Measurements from ENCODE around the gene CMAS. TPM values are rescaled to one million over a fixed set of nuclear protein-coding genes. Genes with fewer than 3 reads are reported as not detected.
"Not testable (repeated sequence)": the region's sequence is repeated elsewhere in the genome, so short reads cannot be mapped to it uniquely, and the experiment has no call there.

The CMAS gene
- total RNA-seq, 1 experiment from 2014 or later, result 37.7 TPM

- BruUV-seq (replicated peaks), result no TSS peak
- Histone ChIP-seq H3K4me3 (ENCODE audit: low read depth, low read length, poor library complexity, severe bottlenecking) (no peak overlapping the region), H3K27me3 (replicated peaks; ENCODE audit: insufficient read depth, low read depth, low read length, poor library complexity) (peaks cover 3% of the 10 kb centered on the region), H3K9me3 (ENCODE audit: low read depth, low read length, poor library complexity, severe bottlenecking) (no peaks in the 10 kb centered on the region), H3K4me1 (ENCODE audit: insufficient read depth, low read length, poor library complexity, severe bottlenecking) (no peaks in the 10 kb centered on the region), H3K36me3 (ENCODE audit: insufficient read depth, low read length, poor library complexity, severe bottlenecking) (no peaks in the 10 kb centered on the region), H3K27ac (ENCODE audit: low read depth, low read length, poor library complexity, severe bottlenecking) (no peak overlapping the region)
- CTCF ChIA-PET, result no interaction called here
- intact Hi-C loops (cut with micrococcal nuclease; ENCODE audit: unreplicated experiment), result no loop called here
- DNase-seq (ENCODE audit: low spot score), result no peak
- POLR2A ChIA-PET (ENCODE audit: low non-redundant PET), result no interaction called here
- no peak for TF ChIP-seq CTCF (conservative IDR thresholded peaks at IDR 0.05; ENCODE audit: low read depth, low read length)
These were observed 43.6 kb upstream of the CMAS start for GRCh38 chr12:22002430-22002829.

GRCh38 chr12:22007794-22008193 lies 38.2 kb upstream of the CMAS start:
- H3K9me3 ChIP-seq (ENCODE audit: low read depth, low read length, poor library complexity, severe bottlenecking); intact Hi-C loops (cut with micrococcal nuclease; ENCODE audit: unreplicated experiment); CTCF ChIA-PET; BruUV-seq (replicated peaks); DNase-seq (ENCODE audit: low spot score); H3K27ac ChIP-seq (ENCODE audit: low read depth, low read length, poor library complexity, severe bottlenecking); POLR2A ChIA-PET (ENCODE audit: low non-redundant PET); H3K4me3 ChIP-seq (ENCODE audit: low read depth, low read length, poor library complexity, severe bottlenecking); H3K36me3 ChIP-seq (ENCODE audit: insufficient read depth, low read length, poor library complexity, severe bottlenecking); H3K4me1 ChIP-seq (ENCODE audit: insufficient read depth, low read length, poor library complexity, severe bottlenecking); H3K27me3 ChIP-seq (replicated peaks; ENCODE audit: insufficient read depth, low read depth, low read length, poor library complexity): not testable (repeated sequence)

GRCh38 chr12:22008196-22008595 lies 37.8 kb upstream of the CMAS start:
- intact Hi-C loops (cut with micrococcal nuclease; ENCODE audit: unreplicated experiment), result no loop called here
- Histone ChIP-seq H3K9me3 (ENCODE audit: low read depth, low read length, poor library complexity, severe bottlenecking) (no peaks in the 10 kb centered on the region), H3K4me3 (ENCODE audit: low read depth, low read length, poor library complexity, severe bottlenecking) (no peak overlapping the region), H3K4me1 (ENCODE audit: insufficient read depth, low read length, poor library complexity, severe bottlenecking) (no peaks in the 10 kb centered on the region), H3K27ac (ENCODE audit: low read depth, low read length, poor library complexity, severe bottlenecking) (no peak overlapping the region), H3K27me3 (replicated peaks; ENCODE audit: insufficient read depth, low read depth, low read length, poor library complexity) (no peaks in the 10 kb centered on the region), H3K36me3 (ENCODE audit: insufficient read depth, low read length, poor library complexity, severe bottlenecking) (no peaks in the 10 kb centered on the region)
- POLR2A ChIA-PET (ENCODE audit: low non-redundant PET), result no interaction called here
- BruUV-seq (replicated peaks), result no TSS peak
- TF ChIP-seq CTCF (conservative IDR thresholded peaks at IDR 0.05; ENCODE audit: low read depth, low read length) (no peak), EZH2 (IDR thresholded peaks at IDR 0.05; ENCODE audit: borderline replicate concordance, low read depth, low read length, poor library complexity, severe bottlenecking) (no peak)
- no peak for DNase-seq (ENCODE audit: low spot score)
- CTCF ChIA-PET, result no interaction called here

- Histone ChIP-seq H3K27me3 (replicated peaks; ENCODE audit: insufficient read depth, low read depth, low read length, poor library complexity) (no peaks in the 10 kb centered on the region), H3K4me3 (ENCODE audit: low read depth, low read length, poor library complexity, severe bottlenecking) (no peak overlapping the region), H3K36me3 (ENCODE audit: insufficient read depth, low read length, poor library complexity, severe bottlenecking) (no peaks in the 10 kb centered on the region), H3K9me3 (ENCODE audit: low read depth, low read length, poor library complexity, severe bottlenecking) (no peaks in the 10 kb centered on the region), H3K4me1 (ENCODE audit: insufficient read depth, low read length, poor library complexity, severe bottlenecking) (no peaks in the 10 kb centered on the region), H3K27ac (ENCODE audit: low read depth, low read length, poor library complexity, severe bottlenecking) (no peak overlapping the region)
- DNase-seq (ENCODE audit: low spot score), result no peak
- TF ChIP-seq CTCF (conservative IDR thresholded peaks at IDR 0.05; ENCODE audit: low read depth, low read length) (no peak), EZH2 (IDR thresholded peaks at IDR 0.05; ENCODE audit: borderline replicate concordance, low read depth, low read length, poor library complexity, severe bottlenecking) (no peak)
- BruUV-seq (replicated peaks), result no TSS peak
- ChIA-PET POLR2A (ENCODE audit: low non-redundant PET) (no interaction called here), CTCF (no interaction called here)
- intact Hi-C loops (cut with micrococcal nuclease; ENCODE audit: unreplicated experiment), result no loop called here
These were observed 31.8 kb upstream of the CMAS start for GRCh38 chr12:22014041-22014782.
